NCI-H1105 (cell line): ENCODE data around the gene IFNLR1.

Experiments
- DNase-seq: peaks from one replicate; lab custom pipeline; 2025; lab: John Stamatoyannopoulos, UW

IFNLR1 gene

DNA sequence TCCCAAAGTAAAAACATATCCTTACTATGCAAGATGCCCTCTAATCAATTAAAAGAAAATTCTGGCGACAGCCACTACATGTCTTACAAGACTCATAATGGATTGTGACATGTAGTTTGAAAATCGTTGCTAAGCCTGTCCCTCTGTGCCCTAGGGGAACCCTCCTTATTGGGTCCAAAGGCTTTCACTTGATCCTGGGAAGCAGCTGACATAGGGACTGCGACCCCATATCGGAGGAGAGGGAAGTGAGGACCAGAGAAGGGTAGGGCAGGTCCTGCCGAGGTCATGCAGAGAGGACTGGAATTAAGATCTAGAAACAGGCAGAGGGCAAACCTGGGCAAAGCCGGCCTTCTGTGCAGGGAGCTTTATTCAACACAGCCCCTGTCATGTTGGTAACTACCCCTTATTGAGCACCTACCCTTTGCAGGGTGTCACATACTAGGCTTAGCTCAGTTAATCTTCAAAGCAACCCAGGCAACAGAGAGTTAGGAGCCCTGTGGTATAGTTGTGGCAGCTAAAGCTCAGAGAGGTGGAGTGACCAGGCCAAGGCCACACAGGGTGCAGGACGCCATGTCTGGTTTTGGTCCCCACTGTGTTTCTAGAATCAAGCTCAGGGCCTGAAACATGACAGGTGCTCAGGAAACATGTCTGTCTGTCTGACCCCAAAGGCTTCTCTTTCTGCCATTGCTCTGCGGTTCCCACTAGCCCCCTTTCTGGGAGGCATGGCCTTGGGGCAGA, 18.4 kb upstream of the IFNLR1 start:
- DNase-seq: no peak

DNA sequence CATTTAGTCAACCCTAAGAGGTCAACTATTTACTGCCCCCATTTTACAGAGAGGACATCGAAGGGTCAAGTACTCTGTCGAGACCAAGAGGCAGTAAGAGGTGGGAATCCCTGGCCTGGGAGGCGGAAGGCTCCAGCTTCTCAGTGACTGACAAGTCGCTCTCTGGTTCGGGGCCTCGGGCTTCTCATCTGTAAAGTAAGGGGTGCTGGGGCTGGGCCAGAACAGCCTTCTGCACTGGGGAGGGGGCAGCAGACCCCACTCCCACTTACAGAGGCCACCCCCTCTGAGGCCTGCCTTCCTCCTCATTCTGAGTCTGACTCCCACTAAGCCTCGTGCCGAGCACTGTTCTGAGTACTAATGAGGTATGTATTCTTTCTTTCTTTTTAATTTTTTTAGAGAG, 17.0 kb upstream of the IFNLR1 start:
- DNase-seq: no peak

DNA sequence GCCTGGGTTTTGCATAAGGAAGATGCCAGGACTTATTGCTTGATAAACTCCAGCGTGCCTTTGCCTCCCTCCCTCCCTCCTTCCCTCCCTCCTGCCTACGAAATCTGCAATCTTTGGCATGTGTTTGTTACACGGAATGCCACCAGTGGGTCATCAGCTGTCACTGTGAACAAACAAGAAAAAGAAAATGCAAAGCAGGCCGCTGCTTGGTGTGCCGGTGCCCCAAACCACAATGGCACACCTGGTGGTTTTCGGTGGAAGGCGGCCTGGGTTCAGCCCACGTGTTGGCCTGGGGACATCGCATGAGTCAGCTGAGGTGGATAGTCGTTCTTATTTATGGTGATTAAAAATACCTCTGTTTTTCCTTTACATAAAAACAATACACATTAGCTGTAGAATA, 16.3 kb upstream of the IFNLR1 start:
- DNase-seq: no peak

- DNase-seq: no peak
Measured at GRCh38 chr1:24202987-24203386, 15.9 kb upstream of the IFNLR1 start.

DNA sequence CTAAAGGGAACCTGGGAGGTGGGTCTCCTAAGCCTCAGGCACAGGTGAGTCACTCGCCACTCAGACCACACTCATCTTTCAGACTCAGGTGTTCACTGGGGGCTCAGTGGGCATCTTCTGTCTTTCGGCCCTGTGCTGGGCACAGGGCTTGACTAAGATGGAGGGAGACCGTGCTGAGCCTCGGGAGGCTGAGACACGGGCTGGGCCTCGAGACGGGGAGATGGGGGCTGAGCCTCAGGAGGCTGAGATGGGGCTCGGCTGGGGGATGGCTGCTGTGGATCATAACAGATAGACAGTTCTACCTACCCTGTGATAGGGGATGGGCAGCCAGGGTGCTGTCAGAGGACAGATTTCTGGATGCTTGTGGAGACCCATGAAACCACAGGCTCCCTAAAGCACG, 15.5 kb upstream of the IFNLR1 start:
- DNase-seq: no peak

- peak; percentile 55 for DNase-seq
Measured at GRCh38 chr1:24201941-24202440, 14.9 kb upstream of the IFNLR1 start.

GRCh38 chr1:24199291-24199900, 12.3 kb upstream of the IFNLR1 start:
- peak; percentile 67 for DNase-seq

DNA sequence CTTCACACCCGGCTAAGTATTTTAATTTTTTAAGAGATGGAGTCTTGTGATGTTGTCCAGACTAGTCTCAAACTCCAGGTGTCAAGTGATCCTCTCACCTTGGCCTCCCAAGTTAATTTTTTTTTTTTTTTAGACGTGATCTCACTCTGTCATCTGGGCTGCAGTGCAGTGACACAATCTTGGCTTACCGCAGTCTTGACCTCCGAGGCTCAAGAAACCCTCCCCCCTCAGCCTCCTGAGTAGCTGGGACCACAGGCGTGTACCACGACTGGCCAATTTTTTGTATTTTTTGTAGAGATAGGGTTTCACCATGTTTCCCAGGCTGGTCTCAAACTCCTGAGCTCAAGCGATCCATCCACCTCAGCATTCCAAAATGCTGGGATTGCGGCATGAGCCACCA, 11.7 kb upstream of the IFNLR1 start:
- no peak for DNase-seq

DNA sequence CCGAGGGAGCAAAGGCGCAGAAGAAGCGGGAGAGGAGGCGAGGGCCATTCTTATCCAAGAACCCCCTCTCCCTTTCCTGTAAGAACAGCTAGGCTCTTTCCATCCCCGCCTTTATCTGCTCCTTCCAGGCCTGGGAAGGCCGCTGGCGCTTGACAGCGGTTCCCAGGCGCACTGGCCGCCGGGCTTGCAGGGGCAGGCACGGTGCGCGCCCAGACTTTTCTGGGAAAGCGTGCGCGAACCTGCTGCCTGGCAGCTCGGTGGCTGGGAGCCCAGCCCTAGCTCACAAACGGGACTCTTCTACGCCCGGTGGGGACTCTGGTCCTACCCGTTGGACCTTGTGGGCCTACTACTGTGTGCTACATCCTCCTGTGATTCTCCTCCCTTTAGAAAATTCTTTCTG, 8.8 kb upstream of the IFNLR1 start:
- no peak for DNase-seq

GRCh38 chr1:24195136-24195535, 8.0 kb upstream of the IFNLR1 start:
- no peak for DNase-seq

GRCh38 chr1:24193046-24193445, 6.0 kb upstream of the IFNLR1 start:
- no peak for DNase-seq

- DNase-seq: no peak
Measured at GRCh38 chr1:24191860-24192259, 4.8 kb upstream of the IFNLR1 start.

- no peak for DNase-seq
Measured at GRCh38 chr1:24190983-24191461, 3.9 kb upstream of the IFNLR1 start.

- no peak for DNase-seq
Measured at GRCh38 chr1:24189528-24189927, 2.4 kb upstream of the IFNLR1 start.

DNA sequence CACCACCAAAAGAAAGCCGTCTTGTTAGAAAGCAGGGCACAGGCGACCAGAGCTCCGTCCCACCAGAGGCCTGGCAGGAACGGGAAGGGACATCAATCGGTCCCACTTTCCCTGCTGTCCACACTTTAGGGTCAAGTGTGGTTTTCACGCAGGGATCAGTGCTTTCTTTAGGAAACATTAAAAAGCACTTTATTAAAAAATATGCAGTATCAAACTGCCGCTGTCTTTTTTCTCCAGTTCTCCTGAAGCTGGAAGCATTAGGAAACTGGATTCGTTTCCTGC, 437 bp downstream of the IFNLR1 start:
- DNase-seq: no peak

- no peak for DNase-seq
Measured at GRCh38 chr1:24186031-24186710, 918 bp downstream of the IFNLR1 start.

DNA sequence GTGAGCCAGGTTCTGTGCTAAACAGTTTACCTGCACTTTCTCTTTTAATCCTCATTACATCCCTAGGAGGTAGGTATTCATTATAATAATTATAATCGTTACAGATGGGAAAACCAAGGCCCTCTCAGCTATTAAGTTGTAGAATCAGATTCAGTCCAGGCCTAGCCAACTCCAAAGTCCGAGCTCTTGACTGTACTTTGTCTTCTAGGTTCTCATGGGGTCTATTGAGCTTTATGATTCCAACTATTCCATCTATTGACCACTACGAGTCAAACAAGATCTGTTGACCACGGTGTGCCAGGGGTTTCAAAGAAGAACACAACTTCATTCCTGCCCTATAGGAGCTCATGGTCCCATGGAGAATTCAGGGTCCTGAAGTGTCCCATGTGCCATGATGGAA, 2.0 kb downstream of the IFNLR1 start:
- DNase-seq: no peak

GRCh38 chr1:24182061-24182460, 5.0 kb downstream of the IFNLR1 start:
- no peak for DNase-seq

GRCh38 chr1:24181619-24182018, 5.5 kb downstream of the IFNLR1 start:
- DNase-seq: no peak

DNA sequence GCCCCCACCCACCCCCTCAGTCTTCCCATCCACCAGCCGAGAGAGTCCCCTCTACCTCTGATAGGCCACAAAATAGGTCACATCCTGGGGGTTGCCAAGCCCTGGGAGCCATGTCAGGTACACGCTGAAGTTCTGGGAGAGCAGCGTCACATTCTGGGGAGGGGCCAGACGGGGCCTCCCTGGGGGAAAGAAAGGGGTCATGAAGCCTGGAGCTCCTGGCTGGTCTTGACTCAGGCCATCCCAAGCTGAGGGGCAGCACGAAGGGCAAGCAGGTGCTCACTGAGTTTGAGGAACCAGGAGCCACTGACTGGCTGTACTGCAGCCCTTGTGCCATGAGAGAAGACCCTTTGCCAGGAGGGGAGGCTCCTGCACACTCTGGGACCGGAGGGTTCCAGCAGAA, 6.4 kb downstream of the IFNLR1 start:
- DNase-seq: no peak

DNA sequence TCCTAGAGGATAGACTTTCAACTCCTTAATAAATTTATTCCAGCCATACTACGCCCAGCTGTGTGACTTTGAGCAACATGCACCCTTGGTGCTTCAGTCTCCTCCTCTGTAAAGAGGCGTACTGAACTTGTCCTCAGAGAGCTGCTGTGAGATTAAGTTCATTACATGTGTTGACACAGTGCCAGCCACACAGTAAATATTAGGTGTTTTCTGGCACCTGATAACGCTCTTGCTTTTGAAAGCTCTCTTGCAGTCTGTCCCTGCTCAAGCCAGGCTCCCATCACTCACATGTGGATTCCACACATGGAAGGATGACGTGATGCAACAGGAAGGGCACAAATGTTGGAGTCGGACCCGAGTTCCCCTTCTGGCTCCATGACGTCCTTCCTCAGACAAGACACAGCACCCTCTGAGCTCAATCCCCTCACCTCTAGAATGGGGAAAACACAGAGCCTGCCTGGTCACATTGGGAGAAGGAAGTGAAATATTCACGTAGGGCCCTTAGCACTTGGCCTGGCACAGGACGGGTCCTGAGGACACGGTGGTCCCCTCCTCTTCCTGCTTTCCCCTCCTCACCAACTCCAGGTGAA, 7.7 kb downstream of the IFNLR1 start:
- DNase-seq: no peak

DNA sequence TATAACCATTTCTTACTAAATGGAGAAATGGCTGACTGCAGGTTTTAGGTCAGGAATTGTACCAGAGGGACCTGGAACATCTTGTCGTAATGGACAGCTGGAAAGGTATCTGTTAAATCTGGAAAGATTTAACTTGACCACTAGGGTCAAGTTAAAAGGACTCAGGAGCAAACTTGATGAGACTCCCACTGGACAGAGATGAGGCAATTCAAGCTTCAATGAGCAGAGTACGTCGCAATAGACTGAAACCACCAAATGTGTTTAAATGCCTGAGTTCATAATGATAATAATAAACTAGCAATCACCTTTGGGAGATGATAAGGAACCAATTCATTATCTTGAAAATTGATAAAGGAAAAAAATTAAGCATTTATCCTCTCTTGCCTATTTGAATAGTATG, 8.7 kb downstream of the IFNLR1 start:
- DNase-seq: no peak

DNA sequence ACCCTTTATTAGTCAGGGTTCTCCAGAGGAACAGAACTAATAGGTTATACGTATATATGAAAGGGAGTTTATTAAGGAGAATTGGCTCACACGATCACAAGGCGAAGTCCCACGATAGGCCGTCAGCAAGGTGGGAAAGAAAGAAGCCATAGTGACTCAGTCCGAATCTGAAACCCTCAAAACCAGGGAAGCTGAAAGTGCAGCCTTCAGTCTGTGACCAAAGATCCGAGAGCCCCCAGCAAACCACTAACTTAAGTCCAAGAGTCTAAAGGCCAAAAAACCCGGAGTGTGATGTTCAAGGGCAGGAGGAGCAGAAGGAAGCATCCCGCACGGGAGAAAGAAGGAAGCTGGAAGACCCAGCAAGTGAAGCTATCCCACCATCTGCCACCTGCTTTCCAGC, 9.9 kb downstream of the IFNLR1 start:
- no peak for DNase-seq
